DOHH2 (cell line): Measurements from ENCODE around the gene C1orf105.
"Not testable (repeated sequence)": the region's sequence is repeated elsewhere in the genome, so short reads cannot be mapped to it uniquely, and the experiment has no call there.

ENCODE experiments used
- H3F3A ChIP-seq: fragments of 200-600 bp; sonication (generic), shearing (Covaris generic); 2 replicates; pipeline ENCODE4 v1.6.0; 2016; ENCODE audit warnings: antibody characterized with exemption, mild to moderate bottlenecking; ENCODE audit not compliant: control insufficient read depth, insufficient read depth
- H3K27ac ChIP-seq: fragments of 200-600 bp; sonication (generic); 2 replicates; pipeline ENCODE4 v1.5.1; 2014; ENCODE audit warnings: low read depth, mild to moderate bottlenecking, low read length, moderate library complexity
- H3K27me3 ChIP-seq: fragments of 200-600 bp; sonication (generic); 2 replicates; pipeline ENCODE4 v1.6.1; 2014; ENCODE audit warnings: mild to moderate bottlenecking, low read length, mixed read lengths; ENCODE audit not compliant: control insufficient read depth
- H3K36me3 ChIP-seq: fragments of 200-600 bp; sonication (generic); 2 replicates; pipeline ENCODE4 v1.6.1; 2014; ENCODE audit warnings: mild to moderate bottlenecking, low read length, moderate library complexity, mixed read lengths; ENCODE audit not compliant: control insufficient read depth
- H3K4me1 ChIP-seq: fragments of 200-600 bp; sonication (generic); 2 replicates; pipeline ENCODE4 v1.6.1; 2014; ENCODE audit warnings: mild to moderate bottlenecking, low read length, mixed read lengths; ENCODE audit not compliant: control insufficient read depth
- H3K4me2 ChIP-seq: fragments of 200-600 bp; sonication (generic); 2 replicates; pipeline ENCODE4 v1.6.0; 2014; ENCODE audit warnings: mild to moderate bottlenecking, low read length, moderate library complexity
- H3K4me3 ChIP-seq: fragments of 200-600 bp; sonication (generic); 2 replicates; pipeline ENCODE4 v1.5.1; 2014; ENCODE audit warnings: mild to moderate bottlenecking, low read length, mixed read lengths
- H3K79me2 ChIP-seq: fragments of 200-600 bp; sonication (generic); 2 replicates; pipeline ENCODE4 v1.6.1; 2014; ENCODE audit warnings: mild to moderate bottlenecking, low read length, mixed read lengths; ENCODE audit not compliant: control insufficient read depth
- H3K9me2 ChIP-seq: fragments of 200-600 bp; sonication (generic); replicated peaks from 2 replicates; pipeline ENCODE4 v1.6.1; 2014; ENCODE audit warnings: mild to moderate bottlenecking, low read length, mixed read lengths; ENCODE audit not compliant: control insufficient read depth
- H3K9me3 ChIP-seq: fragments of 200-600 bp; sonication (generic); 2 replicates; pipeline ENCODE4 v1.6.1; 2014; ENCODE audit warnings: antibody characterized with exemption, low read length, mixed read lengths; ENCODE audit not compliant: control insufficient read depth, insufficient read depth
- H4K20me1 ChIP-seq: fragments of 200-600 bp; sonication (generic); 2 replicates; pipeline ENCODE4 v1.6.0; 2014; ENCODE audit warnings: low read depth, mild to moderate bottlenecking, antibody characterized with exemption, low read length, moderate library complexity; ENCODE audit not compliant: control insufficient read depth, insufficient read depth
- EZH2phosphoT487 ChIP-seq: fragments of 200-600 bp; sonication (generic); IDR thresholded peaks from 2 replicates; pipeline ENCODE4 v1.6.1; 2017; ENCODE audit warnings: borderline replicate concordance, mild to moderate bottlenecking, antibody characterized with exemption, low read length, moderate library complexity, mixed read lengths
- TF ChIP-seq, protein P1 (sequence below): fragments of 200-600 bp; sonication (generic); IDR thresholded peaks from one replicate; pipeline ENCODE4 v1.5.1; 2014; ENCODE audit warnings: antibody characterized with exemption, mild to moderate bottlenecking, low read depth, low read length; ENCODE audit not compliant: poor library complexity, severe bottlenecking

Gene C1orf105

DNA sequence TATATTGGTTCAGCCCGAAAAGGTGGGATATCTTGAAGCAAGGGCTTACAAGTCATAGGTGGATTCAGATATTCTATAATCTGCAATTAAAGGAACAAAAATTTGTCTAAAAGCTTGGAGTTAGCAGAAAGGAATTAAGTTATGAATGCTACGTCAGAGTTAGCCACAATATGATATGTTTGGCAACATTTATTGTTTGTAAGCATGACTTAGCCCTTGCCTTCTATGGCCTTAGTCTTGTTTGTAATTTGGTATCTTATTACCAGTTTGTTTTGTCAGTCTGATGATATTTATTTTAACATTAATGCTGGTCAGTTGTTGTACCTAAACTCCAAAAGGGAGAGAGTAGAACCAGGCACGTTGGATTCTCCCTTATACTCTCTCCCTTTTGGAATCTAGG lies 69.4 kb downstream of the C1orf105 start:
- H3K4me2 ChIP-seq: no peak overlapping the region

DNA sequence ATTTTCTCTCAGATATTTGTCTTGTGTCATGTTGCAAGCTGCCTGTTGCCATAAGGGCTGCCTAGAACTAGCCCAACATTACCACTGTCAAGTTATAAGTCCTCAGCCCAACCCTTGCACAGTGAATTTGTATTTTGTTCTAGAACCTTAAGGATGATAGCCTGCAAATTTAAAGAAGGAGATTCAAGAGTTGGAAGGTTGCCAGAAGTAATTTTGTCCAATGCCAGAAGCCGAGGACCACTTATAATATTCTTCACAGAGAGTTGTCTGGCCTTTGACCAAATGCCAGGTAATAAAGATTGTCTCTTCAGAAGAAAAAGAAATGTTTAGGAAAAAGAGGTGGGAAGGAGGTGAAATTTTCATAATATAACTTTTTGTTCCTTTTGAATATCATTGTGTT lies 71.9 kb downstream of the C1orf105 start:
- Histone ChIP-seq H3K4me3 (no peak overlapping the region), H3K27me3 (peaks cover 37% of the 10 kb centered on the region), H3K4me2 (no peak overlapping the region), H3K4me1 (no peaks in the 10 kb centered on the region), H3K9me3 (no peaks in the 10 kb centered on the region; the same call in 1 of the 2 replicates), H4K20me1 (no peaks in the 10 kb centered on the region), H3K27ac (no peak overlapping the region), H3K36me3 (no peaks in the 10 kb centered on the region), H3K79me2 (no peaks in the 10 kb centered on the region), H3F3A (no peaks in the 10 kb centered on the region), H3K9me2 (no peaks in the 10 kb centered on the region)
- TF ChIP-seq EZH2phosphoT487: no peak
- TF ChIP-seq, protein P1, sequence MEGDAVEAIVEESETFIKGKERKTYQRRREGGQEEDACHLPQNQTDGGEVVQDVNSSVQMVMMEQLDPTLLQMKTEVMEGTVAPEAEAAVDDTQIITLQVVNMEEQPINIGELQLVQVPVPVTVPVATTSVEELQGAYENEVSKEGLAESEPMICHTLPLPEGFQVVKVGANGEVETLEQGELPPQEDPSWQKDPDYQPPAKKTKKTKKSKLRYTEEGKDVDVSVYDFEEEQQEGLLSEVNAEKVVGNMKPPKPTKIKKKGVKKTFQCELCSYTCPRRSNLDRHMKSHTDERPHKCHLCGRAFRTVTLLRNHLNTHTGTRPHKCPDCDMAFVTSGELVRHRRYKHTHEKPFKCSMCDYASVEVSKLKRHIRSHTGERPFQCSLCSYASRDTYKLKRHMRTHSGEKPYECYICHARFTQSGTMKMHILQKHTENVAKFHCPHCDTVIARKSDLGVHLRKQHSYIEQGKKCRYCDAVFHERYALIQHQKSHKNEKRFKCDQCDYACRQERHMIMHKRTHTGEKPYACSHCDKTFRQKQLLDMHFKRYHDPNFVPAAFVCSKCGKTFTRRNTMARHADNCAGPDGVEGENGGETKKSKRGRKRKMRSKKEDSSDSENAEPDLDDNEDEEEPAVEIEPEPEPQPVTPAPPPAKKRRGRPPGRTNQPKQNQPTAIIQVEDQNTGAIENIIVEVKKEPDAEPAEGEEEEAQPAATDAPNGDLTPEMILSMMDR: no peak

More for the DNA sequence above, 69.4 kb downstream of the C1orf105 start:
- H3F3A ChIP-seq: no peaks in the 10 kb centered on the region
- H4K20me1 ChIP-seq: no peaks in the 10 kb centered on the region
- H3K36me3 ChIP-seq: no peaks in the 10 kb centered on the region
- H3K27me3 ChIP-seq: peaks cover 44% of the 10 kb centered on the region
- H3K79me2 ChIP-seq: no peaks in the 10 kb centered on the region
- no peaks in the 10 kb centered on the region for H3K9me2 ChIP-seq
- H3K27ac ChIP-seq: no peak overlapping the region
- H3K4me3 ChIP-seq: no peak overlapping the region
- no peaks in the 10 kb centered on the region; the same call in 1 of the 2 replicates for H3K9me3 ChIP-seq
- no peaks in the 10 kb centered on the region for H3K4me1 ChIP-seq
- TF ChIP-seq, protein P1: no peak
- TF ChIP-seq EZH2phosphoT487: no peak

DNA sequence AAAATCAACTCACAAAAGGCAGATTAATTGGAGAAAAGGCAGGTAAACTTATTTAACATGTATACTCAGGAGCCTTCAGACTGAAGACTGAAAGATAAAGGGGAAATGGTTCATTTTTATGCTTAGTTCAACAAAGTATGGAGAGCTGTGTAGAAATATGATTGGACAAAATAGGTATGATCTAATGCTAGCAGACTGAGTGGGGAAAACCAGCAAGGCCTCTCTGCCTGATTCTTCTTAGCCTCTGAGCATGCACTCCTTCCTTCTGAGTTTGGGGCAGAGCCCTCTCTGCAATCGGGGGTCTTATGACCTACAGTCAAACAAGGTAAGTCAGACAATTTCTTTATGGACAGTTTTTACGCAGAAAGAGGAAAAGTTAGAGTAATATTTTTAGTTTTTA lies 73.7 kb downstream of the C1orf105 start:
- no peaks in the 10 kb centered on the region for H3F3A ChIP-seq
- H3K4me2 ChIP-seq: no peak overlapping the region
- H3K27ac ChIP-seq: no peak overlapping the region
- no peaks in the 10 kb centered on the region; the same call in 1 of the 2 replicates for H3K9me3 ChIP-seq
- TF ChIP-seq, protein P1: no peak
- TF ChIP-seq EZH2phosphoT487: no peak
- no peaks in the 10 kb centered on the region for H3K9me2 ChIP-seq
- H3K27me3 ChIP-seq: peaks cover 22% of the 10 kb centered on the region
- H3K79me2 ChIP-seq: no peaks in the 10 kb centered on the region
- no peak overlapping the region for H3K4me3 ChIP-seq
- H3K36me3 ChIP-seq: no peaks in the 10 kb centered on the region
- no peaks in the 10 kb centered on the region for H3K4me1 ChIP-seq
- no peaks in the 10 kb centered on the region for H4K20me1 ChIP-seq

DNA sequence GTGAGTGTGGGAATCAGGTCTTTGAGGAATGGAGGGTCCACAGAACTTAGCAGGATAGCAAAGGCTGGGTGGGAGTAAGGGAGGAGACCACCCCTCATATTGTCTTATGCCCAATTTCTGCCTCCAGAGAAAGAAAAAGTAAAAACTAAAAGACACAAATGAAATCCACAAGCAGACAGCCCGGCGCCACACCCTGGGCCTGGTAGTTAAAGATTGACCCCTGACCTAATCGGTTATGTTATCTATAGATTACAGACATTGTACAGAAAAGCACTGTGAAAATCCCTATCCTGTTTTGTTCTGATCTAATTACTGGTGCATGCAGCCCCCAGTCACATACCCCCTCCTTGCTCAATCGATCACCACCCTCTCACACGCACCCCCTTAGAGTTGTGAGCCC lies 75.6 kb downstream of the C1orf105 start:
- not testable (repeated sequence) for H3F3A ChIP-seq, H3K4me1 ChIP-seq, H3K9me2 ChIP-seq, H3K36me3 ChIP-seq, H3K4me3 ChIP-seq, H3K4me2 ChIP-seq, H3K79me2 ChIP-seq, H3K9me3 ChIP-seq, H3K27ac ChIP-seq, H4K20me1 ChIP-seq
- peaks cover 11% of the 10 kb centered on the region; the same call in 1 of the 2 replicates for H3K27me3 ChIP-seq
